SK-N-SH treated with all-trans-retinoic acid at 6 μM for 48 hours (cell line): ENCODE results near the gene HIPK1.

ENCODE experiments used
- ATAC-seq: fragments of 200-7000 bp; cut with Tn5 transposase; 3 replicates; pipeline ENCODE4 v1.9.1; 2020; ENCODE audit warnings: mild to moderate bottlenecking, moderate library complexity
- ARNTL ChIP-seq: fragments of 450-650 bp; formaldehyde crosslinking; IDR thresholded peaks from 2 replicates; pipeline ENCODE4 v1.5.0; 2020; ENCODE audit warnings: low read depth, mild to moderate bottlenecking, moderate library complexity, borderline replicate concordance
- BACH2 ChIP-seq: fragments of 250-450 bp; sonication (Bioruptor Pico); IDR thresholded peaks from 2 replicates; pipeline ENCODE4 v1.9.0; 2021; ENCODE audit warnings: mild to moderate bottlenecking, borderline replicate concordance
- CSDC2 ChIP-seq: fragments of 250-450 bp; sonication (Bioruptor Pico); IDR thresholded peaks from 2 replicates; pipeline ENCODE4 v1.5.0; 2020; ENCODE audit warnings: mild to moderate bottlenecking, moderate library complexity
- ESRRG ChIP-seq: fragments of 250-450 bp; sonication (Bioruptor Pico); IDR thresholded peaks from 2 replicates; pipeline ENCODE4 v1.6.1; 2021; ENCODE audit warnings: mild to moderate bottlenecking
- GLIS3 ChIP-seq: fragments of 250-450 bp; sonication (Bioruptor Pico); IDR thresholded peaks from 2 replicates; pipeline ENCODE4 v1.5.0; 2020; ENCODE audit warnings: mild to moderate bottlenecking, moderate library complexity
- ISL1 ChIP-seq: fragments of 250-450 bp; sonication (Bioruptor Pico); IDR thresholded peaks from 2 replicates; pipeline ENCODE4 v2.1.2; 2022; ENCODE audit warnings: mild to moderate bottlenecking, moderate library complexity
- PPARA ChIP-seq: fragments of 250-450 bp; sonication (Bioruptor Pico); IDR thresholded peaks from 2 replicates; pipeline ENCODE4 v1.5.0; 2020; ENCODE audit warnings: mild to moderate bottlenecking, borderline replicate concordance
- RARB ChIP-seq: fragments of 250-450 bp; sonication (Bioruptor Pico); IDR thresholded peaks from 2 replicates; pipeline ENCODE4 v1.8.0; 2021; ENCODE audit warnings: mild to moderate bottlenecking, moderate library complexity
- SNAI2 ChIP-seq: fragments of 250-450 bp; sonication (Bioruptor Pico); IDR thresholded peaks from 2 replicates; pipeline ENCODE4 v1.5.0; 2020; ENCODE audit warnings: mild to moderate bottlenecking, moderate library complexity
- TCF4 ChIP-seq: fragments of 250-450 bp; sonication (Bioruptor Pico); IDR thresholded peaks from 2 replicates; pipeline ENCODE4 v1.8.0; 2021; ENCODE audit warnings: mild to moderate bottlenecking, moderate library complexity, borderline replicate concordance
- TOX ChIP-seq: fragments of 250-450 bp; sonication (Bioruptor Pico); IDR thresholded peaks from 2 replicates; pipeline ENCODE4 v1.8.0; 2021; ENCODE audit warnings: mild to moderate bottlenecking, moderate library complexity, borderline replicate concordance
- ZC3H10 ChIP-seq: fragments of 250-450 bp; sonication (Bioruptor Pico); IDR thresholded peaks from 2 replicates; pipeline ENCODE4 v1.5.1; 2021; ENCODE audit warnings: mild to moderate bottlenecking, moderate library complexity
- ZFP3 ChIP-seq: fragments of 250-450 bp; sonication (Bioruptor Pico); IDR thresholded peaks from 2 replicates; pipeline ENCODE4 v1.5.0; 2020; ENCODE audit warnings: mild to moderate bottlenecking, moderate library complexity
- ZFP30 ChIP-seq: fragments of 450-650 bp; formaldehyde crosslinking; IDR thresholded peaks from 2 replicates; pipeline ENCODE4 v1.5.0; 2022; ENCODE audit warnings: mild to moderate bottlenecking, moderate library complexity
- ZNF565 ChIP-seq: fragments of 450-650 bp; formaldehyde crosslinking; conservative IDR thresholded peaks from 2 replicates; pipeline ENCODE4 v1.5.0; 2020; ENCODE audit warnings: low read depth, mild to moderate bottlenecking, moderate library complexity
- ZNF70 ChIP-seq: fragments of 450-650 bp; formaldehyde crosslinking; IDR thresholded peaks from 2 replicates; pipeline ENCODE4 v1.5.0; 2020; ENCODE audit warnings: mild to moderate bottlenecking, moderate library complexity
- ZNF8 ChIP-seq: fragments of 450-650 bp; formaldehyde crosslinking; IDR thresholded peaks from 2 replicates; pipeline ENCODE4 v1.5.0; 2020; ENCODE audit warnings: mild to moderate bottlenecking, moderate library complexity
- TF ChIP-seq, protein P1 (sequence below): fragments of 250-450 bp; sonication (Bioruptor Pico); IDR thresholded peaks from 2 replicates; pipeline ENCODE4 v1.8.0; 2020; ENCODE audit warnings: mild to moderate bottlenecking, moderate library complexity, borderline replicate concordance
- TF ChIP-seq, protein P2 (sequence below): fragments of 250-450 bp; sonication (Bioruptor Pico); IDR thresholded peaks from 2 replicates; pipeline ENCODE4 v1.5.1; 2020; ENCODE audit warnings: low read depth, mild to moderate bottlenecking, moderate library complexity
- TF ChIP-seq, protein P3 (sequence below): fragments of 250-450 bp; sonication (Bioruptor Pico); IDR thresholded peaks from 2 replicates; pipeline ENCODE4 v1.5.0; 2020; ENCODE audit warnings: mild to moderate bottlenecking, moderate library complexity
- TF ChIP-seq, protein P4 (sequence below): fragments of 250-450 bp; sonication (Bioruptor Pico); IDR thresholded peaks from 2 replicates; pipeline ENCODE4 v1.8.0; 2021; ENCODE audit warnings: low read depth, mild to moderate bottlenecking, moderate library complexity, borderline replicate concordance

Gene HIPK1

DNA sequence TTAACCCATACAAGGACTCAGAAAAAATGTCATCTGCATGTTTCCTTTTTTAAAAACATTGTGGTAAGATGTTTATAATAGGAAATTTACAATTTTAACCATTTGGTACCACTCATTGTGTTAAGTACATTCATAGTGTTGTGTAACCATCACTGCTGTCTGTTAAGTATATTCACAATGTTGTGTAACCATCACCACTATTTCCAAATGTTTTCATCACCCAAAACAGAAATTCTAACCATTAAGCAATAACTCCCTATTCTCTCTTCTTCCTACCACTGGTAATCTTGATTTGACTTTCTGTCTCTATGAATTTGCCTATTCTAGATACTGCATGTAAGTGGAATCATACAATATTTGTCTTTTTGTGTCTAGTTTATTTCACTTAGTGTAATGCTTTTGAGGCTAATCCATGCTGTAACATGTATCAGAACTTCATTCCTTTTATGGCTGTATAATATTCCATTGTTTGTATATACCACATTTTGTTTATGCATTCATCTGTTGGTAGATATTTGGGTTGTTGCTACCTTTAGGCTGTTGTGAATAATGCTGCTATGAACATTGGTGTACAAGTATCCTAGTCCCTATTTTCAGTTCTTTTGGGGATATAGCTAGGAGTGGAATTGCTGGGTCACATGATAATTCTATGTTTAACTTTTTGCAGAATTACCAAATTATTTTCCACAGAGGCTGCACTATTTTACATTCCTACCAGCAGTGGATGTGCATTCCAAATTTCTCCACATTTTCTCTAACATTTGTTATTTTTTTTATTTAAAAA is 14.1 kb downstream of the HIPK1 start:
- no peak for TF ChIP-seq ZNF565
- no peak for TF ChIP-seq BACH2 (CRISPR knock-in tag)
- no peak for TF ChIP-seq ZFP3 (CRISPR knock-in tag)
- no peak for TF ChIP-seq ZNF70
- TF ChIP-seq, protein P1, sequence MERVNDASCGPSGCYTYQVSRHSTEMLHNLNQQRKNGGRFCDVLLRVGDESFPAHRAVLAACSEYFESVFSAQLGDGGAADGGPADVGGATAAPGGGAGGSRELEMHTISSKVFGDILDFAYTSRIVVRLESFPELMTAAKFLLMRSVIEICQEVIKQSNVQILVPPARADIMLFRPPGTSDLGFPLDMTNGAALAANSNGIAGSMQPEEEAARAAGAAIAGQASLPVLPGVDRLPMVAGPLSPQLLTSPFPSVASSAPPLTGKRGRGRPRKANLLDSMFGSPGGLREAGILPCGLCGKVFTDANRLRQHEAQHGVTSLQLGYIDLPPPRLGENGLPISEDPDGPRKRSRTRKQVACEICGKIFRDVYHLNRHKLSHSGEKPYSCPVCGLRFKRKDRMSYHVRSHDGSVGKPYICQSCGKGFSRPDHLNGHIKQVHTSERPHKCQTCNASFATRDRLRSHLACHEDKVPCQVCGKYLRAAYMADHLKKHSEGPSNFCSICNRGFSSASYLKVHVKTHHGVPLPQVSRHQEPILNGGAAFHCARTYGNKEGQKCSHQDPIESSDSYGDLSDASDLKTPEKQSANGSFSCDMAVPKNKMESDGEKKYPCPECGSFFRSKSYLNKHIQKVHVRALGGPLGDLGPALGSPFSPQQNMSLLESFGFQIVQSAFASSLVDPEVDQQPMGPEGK (CRISPR knock-in tag), result no peak
- TF ChIP-seq, protein P2, sequence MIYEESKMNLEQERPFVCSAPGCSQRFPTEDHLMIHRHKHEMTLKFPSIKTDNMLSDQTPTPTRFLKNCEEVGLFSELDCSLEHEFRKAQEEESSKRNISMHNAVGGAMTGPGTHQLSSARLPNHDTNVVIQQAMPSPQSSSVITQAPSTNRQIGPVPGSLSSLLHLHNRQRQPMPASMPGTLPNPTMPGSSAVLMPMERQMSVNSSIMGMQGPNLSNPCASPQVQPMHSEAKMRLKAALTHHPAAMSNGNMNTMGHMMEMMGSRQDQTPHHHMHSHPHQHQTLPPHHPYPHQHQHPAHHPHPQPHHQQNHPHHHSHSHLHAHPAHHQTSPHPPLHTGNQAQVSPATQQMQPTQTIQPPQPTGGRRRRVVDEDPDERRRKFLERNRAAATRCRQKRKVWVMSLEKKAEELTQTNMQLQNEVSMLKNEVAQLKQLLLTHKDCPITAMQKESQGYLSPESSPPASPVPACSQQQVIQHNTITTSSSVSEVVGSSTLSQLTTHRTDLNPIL (CRISPR knock-in tag), result no peak
- no peak for TF ChIP-seq GLIS3 (CRISPR knock-in tag)
- TF ChIP-seq, protein P3, sequence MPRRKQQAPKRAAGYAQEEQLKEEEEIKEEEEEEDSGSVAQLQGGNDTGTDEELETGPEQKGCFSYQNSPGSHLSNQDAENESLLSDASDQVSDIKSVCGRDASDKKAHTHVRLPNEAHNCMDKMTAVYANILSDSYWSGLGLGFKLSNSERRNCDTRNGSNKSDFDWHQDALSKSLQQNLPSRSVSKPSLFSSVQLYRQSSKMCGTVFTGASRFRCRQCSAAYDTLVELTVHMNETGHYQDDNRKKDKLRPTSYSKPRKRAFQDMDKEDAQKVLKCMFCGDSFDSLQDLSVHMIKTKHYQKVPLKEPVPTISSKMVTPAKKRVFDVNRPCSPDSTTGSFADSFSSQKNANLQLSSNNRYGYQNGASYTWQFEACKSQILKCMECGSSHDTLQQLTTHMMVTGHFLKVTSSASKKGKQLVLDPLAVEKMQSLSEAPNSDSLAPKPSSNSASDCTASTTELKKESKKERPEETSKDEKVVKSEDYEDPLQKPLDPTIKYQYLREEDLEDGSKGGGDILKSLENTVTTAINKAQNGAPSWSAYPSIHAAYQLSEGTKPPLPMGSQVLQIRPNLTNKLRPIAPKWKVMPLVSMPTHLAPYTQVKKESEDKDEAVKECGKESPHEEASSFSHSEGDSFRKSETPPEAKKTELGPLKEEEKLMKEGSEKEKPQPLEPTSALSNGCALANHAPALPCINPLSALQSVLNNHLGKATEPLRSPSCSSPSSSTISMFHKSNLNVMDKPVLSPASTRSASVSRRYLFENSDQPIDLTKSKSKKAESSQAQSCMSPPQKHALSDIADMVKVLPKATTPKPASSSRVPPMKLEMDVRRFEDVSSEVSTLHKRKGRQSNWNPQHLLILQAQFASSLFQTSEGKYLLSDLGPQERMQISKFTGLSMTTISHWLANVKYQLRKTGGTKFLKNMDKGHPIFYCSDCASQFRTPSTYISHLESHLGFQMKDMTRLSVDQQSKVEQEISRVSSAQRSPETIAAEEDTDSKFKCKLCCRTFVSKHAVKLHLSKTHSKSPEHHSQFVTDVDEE (CRISPR knock-in tag), result no peak
- no peak for TF ChIP-seq PPARA (CRISPR knock-in tag)
- no peak for TF ChIP-seq SNAI2 (CRISPR knock-in tag)
- no peak for TF ChIP-seq ZC3H10 (CRISPR knock-in tag)
- no peak for TF ChIP-seq ISL1 (CRISPR knock-in tag)
- TF ChIP-seq ZFP30 (CRISPR knock-in tag), result no peak
- TF ChIP-seq ESRRG (CRISPR knock-in tag), result no peak
- TF ChIP-seq TOX, result no peak
- no peak for TF ChIP-seq CSDC2
- TF ChIP-seq RARB (CRISPR knock-in tag), result no peak
- no peak for TF ChIP-seq TCF4
- ATAC-seq, result no peak

DNA sequence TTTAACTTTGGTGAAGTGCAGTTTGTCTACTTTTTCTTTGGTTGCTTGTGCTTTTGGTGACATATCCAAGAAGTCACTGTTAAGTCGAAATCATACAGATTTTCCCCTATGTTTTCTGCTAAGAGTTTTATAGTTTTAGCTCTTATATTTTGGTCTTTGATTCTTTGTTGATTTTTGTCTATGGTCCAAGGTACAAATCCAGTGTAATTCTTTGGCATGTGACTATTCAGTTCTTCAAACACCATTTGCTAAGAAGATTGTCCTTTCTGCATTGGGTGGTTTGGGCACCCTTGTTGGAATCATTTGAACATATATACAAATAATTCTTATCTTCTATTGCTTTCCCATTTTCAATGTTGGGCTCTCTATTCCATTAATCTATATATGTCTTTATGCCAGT is 16.2 kb downstream of the HIPK1 start:
- TF ChIP-seq ISL1 (CRISPR knock-in tag) (no peak), BACH2 (CRISPR knock-in tag) (no peak), ZFP30 (CRISPR knock-in tag) (no peak), ZNF565 (no peak), CSDC2 (no peak), TOX (no peak), PPARA (CRISPR knock-in tag) (no peak), TCF4 (no peak), ZNF70 (no peak), ESRRG (CRISPR knock-in tag) (no peak)
- no peak for ATAC-seq

DNA sequence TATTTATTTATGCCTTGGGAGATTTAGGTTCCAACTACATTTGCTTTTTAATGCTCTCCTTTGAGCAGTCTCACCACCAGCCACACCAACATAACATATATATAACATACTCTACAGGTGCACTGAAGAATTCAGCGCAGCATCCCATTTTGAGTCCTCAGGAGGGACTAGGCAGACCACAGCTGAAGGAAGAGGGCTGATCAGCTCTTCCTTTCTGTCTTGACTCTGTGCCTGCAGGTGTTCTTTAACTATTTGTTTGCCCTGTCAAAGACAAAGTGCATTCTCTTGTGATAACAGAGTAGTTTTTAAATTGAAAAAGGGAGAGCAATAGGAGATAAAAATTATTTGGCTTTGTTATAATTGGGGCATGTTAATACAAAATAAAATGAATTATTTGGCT is 17.0 kb downstream of the HIPK1 start:
- TF ChIP-seq PPARA (CRISPR knock-in tag) (no peak), ZNF565 (no peak), ZNF70 (no peak), BACH2 (CRISPR knock-in tag) (no peak), ARNTL (CRISPR knock-in tag) (no peak), ZNF8 (CRISPR knock-in tag) (no peak), ESRRG (CRISPR knock-in tag) (no peak), SNAI2 (CRISPR knock-in tag) (no peak)
- TF ChIP-seq, protein P4, sequence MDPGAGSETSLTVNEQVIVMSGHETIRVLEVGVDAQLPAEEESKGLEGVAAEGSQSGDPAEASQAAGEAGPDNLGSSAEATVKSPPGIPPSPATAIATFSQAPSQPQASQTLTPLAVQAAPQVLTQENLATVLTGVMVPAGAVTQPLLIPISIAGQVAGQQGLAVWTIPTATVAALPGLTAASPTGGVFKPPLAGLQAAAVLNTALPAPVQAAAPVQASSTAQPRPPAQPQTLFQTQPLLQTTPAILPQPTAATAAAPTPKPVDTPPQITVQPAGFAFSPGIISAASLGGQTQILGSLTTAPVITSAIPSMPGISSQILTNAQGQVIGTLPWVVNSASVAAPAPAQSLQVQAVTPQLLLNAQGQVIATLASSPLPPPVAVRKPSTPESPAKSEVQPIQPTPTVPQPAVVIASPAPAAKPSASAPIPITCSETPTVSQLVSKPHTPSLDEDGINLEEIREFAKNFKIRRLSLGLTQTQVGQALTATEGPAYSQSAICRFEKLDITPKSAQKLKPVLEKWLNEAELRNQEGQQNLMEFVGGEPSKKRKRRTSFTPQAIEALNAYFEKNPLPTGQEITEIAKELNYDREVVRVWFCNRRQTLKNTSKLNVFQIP (CRISPR knock-in tag), result no peak
- TF ChIP-seq, all 23 proteins: peak for 0
- ATAC-seq, result no peak
